ENCODE results near the gene NCAM2.
"Not testable (repeated sequence)": the region's sequence is repeated elsewhere in the genome, so short reads cannot be mapped to it uniquely, and the experiment has no call there.

The NCAM2 gene

GRCh38 chr21:21111309-21111920, 113.2 kb downstream of the NCAM2 start:
- DNase-seq, result no peak

- DNase-seq, result no peak
Measured at GRCh38 chr21:21114461-21114860, 116.3 kb downstream of the NCAM2 start.

GRCh38 chr21:21119091-21119490, 120.9 kb downstream of the NCAM2 start:
- DNase-seq, result no peak

- no peak for DNase-seq
Measured at GRCh38 chr21:21122680-21123079, 124.5 kb downstream of the NCAM2 start.

GRCh38 chr21:21132390-21132789, 134.2 kb downstream of the NCAM2 start:
- DNase-seq, result no peak

- no peak for DNase-seq
Measured at GRCh38 chr21:21137986-21138385, 139.8 kb downstream of the NCAM2 start.

GRCh38 chr21:21146587-21147373, 148.6 kb downstream of the NCAM2 start:
- DNase-seq, result no peak

- DNase-seq, result no peak
Measured at GRCh38 chr21:21147374-21147745, 149.2 kb downstream of the NCAM2 start.

- no peak for DNase-seq
Measured at GRCh38 chr21:21148009-21148408, 149.8 kb downstream of the NCAM2 start.

GRCh38 chr21:21148514-21148913, 150.3 kb downstream of the NCAM2 start:
- DNase-seq, result no peak

GRCh38 chr21:21149445-21149844, 151.2 kb downstream of the NCAM2 start:
- not testable (repeated sequence) for DNase-seq

GRCh38 chr21:21151231-21151630, 153.0 kb downstream of the NCAM2 start:
- no peak for DNase-seq

GRCh38 chr21:21156397-21156796, 158.2 kb downstream of the NCAM2 start:
- no peak for DNase-seq

GRCh38 chr21:21156957-21157356, 158.7 kb downstream of the NCAM2 start:
- DNase-seq, result no peak

GRCh38 chr21:21158376-21158918, 160.2 kb downstream of the NCAM2 start:
- no peak for DNase-seq

- DNase-seq, result no peak
Measured at GRCh38 chr21:21159253-21159899, 161.2 kb downstream of the NCAM2 start.

- no peak for DNase-seq
Measured at GRCh38 chr21:21162786-21163185, 164.6 kb downstream of the NCAM2 start.

- DNase-seq, result peak; percentile 20
Measured at GRCh38 chr21:21163904-21164303, 165.7 kb downstream of the NCAM2 start.

- DNase-seq, result no peak
Measured at GRCh38 chr21:21165063-21165645, 166.9 kb downstream of the NCAM2 start.

GRCh38 chr21:21174676-21175075, 176.5 kb downstream of the NCAM2 start:
- DNase-seq, result no peak

- no peak for DNase-seq
Measured at GRCh38 chr21:21175798-21176334, 177.7 kb downstream of the NCAM2 start.

- no peak for DNase-seq
Measured at GRCh38 chr21:21177353-21177986, 179.3 kb downstream of the NCAM2 start.
